ENCODE results near the gene LRRTM2.
A peak's percentile ranks its signal among the peaks of the same experiment; 100 is the strongest.

Gene LRRTM2

GRCh38 chr5:138889994-138890393 is 14.9 kb upstream of the LRRTM2 start:
- TF ChIP-seq YY1 (IDR thresholded peaks at IDR 0.05; ENCODE audit: low read depth) (no peak), EGR1 (IDR thresholded peaks at IDR 0.05) (no peak), USF1 (IDR thresholded peaks at IDR 0.05) (no peak), CREB1 (IDR thresholded peaks at IDR 0.05; ENCODE audit: low read depth) (no peak), TEAD4 (IDR thresholded peaks at IDR 0.05) (no peak), TCF12 (IDR thresholded peaks at IDR 0.05; ENCODE audit: low read depth) (no peak), REST (IDR thresholded peaks at IDR 0.05; ENCODE audit: low read depth) (no peak), EP300 (IDR thresholded peaks at IDR 0.05; ENCODE audit: borderline replicate concordance) (no peak), RAD21 (IDR thresholded peaks at IDR 0.05; ENCODE audit: low read depth) (no peak), TAF1 (IDR thresholded peaks at IDR 0.05; ENCODE audit: low read depth) (no peak), MAX (IDR thresholded peaks at IDR 0.05) (no peak), NFIC (IDR thresholded peaks at IDR 0.05) (no peak), ZBTB7A (IDR thresholded peaks at IDR 0.05; ENCODE audit: low read depth) (no peak), FOXM1 (IDR thresholded peaks at IDR 0.05; ENCODE audit: borderline replicate concordance, low read depth) (no peak), CEBPB (IDR thresholded peaks at IDR 0.05) (no peak)

GRCh38 chr5:138884554-138884953 is 9.4 kb upstream of the LRRTM2 start:
- TF ChIP-seq EGR1 (IDR thresholded peaks at IDR 0.05) (no peak), TEAD4 (IDR thresholded peaks at IDR 0.05) (peak; percentile 34)

GRCh38 chr5:138884094-138884493 is 9.0 kb upstream of the LRRTM2 start:
- TF ChIP-seq MAX (IDR thresholded peaks at IDR 0.05): no peak
- no peak for TF ChIP-seq CREB1 (IDR thresholded peaks at IDR 0.05; ENCODE audit: low read depth)
- TF ChIP-seq CEBPB (IDR thresholded peaks at IDR 0.05): no peak
- no peak for TF ChIP-seq TEAD4 (IDR thresholded peaks at IDR 0.05)
- TF ChIP-seq TCF12 (IDR thresholded peaks at IDR 0.05; ENCODE audit: low read depth): no peak
- no peak for TF ChIP-seq USF1 (IDR thresholded peaks at IDR 0.05)
- TF ChIP-seq YY1 (IDR thresholded peaks at IDR 0.05; ENCODE audit: low read depth): no peak
- TF ChIP-seq ZBTB7A (IDR thresholded peaks at IDR 0.05; ENCODE audit: low read depth): no peak
- TF ChIP-seq NFIC (IDR thresholded peaks at IDR 0.05): no peak

GRCh38 chr5:138883211-138883610 is 8.1 kb upstream of the LRRTM2 start:
- TF ChIP-seq MAX (IDR thresholded peaks at IDR 0.05) (no peak), EGR1 (IDR thresholded peaks at IDR 0.05) (no peak), USF1 (IDR thresholded peaks at IDR 0.05) (no peak), CEBPB (IDR thresholded peaks at IDR 0.05) (no peak), YY1 (IDR thresholded peaks at IDR 0.05; ENCODE audit: low read depth) (no peak), EP300 (IDR thresholded peaks at IDR 0.05; ENCODE audit: borderline replicate concordance) (no peak), FOXM1 (IDR thresholded peaks at IDR 0.05; ENCODE audit: borderline replicate concordance, low read depth) (no peak), CREB1 (IDR thresholded peaks at IDR 0.05; ENCODE audit: low read depth) (no peak), RAD21 (IDR thresholded peaks at IDR 0.05; ENCODE audit: low read depth) (no peak), ZBTB7A (IDR thresholded peaks at IDR 0.05; ENCODE audit: low read depth) (no peak), TCF12 (IDR thresholded peaks at IDR 0.05; ENCODE audit: low read depth) (no peak), TAF1 (IDR thresholded peaks at IDR 0.05; ENCODE audit: low read depth) (no peak), TEAD4 (IDR thresholded peaks at IDR 0.05) (no peak), REST (IDR thresholded peaks at IDR 0.05; ENCODE audit: low read depth) (no peak), NFIC (IDR thresholded peaks at IDR 0.05) (no peak)

- no peak for TF ChIP-seq EGR1 (IDR thresholded peaks at IDR 0.05)
- TF ChIP-seq ZBTB7A (IDR thresholded peaks at IDR 0.05; ENCODE audit: low read depth): no peak
- TF ChIP-seq TEAD4 (IDR thresholded peaks at IDR 0.05): no peak
- no peak for TF ChIP-seq CREB1 (IDR thresholded peaks at IDR 0.05; ENCODE audit: low read depth)
- TF ChIP-seq EP300 (IDR thresholded peaks at IDR 0.05; ENCODE audit: borderline replicate concordance): no peak
- no peak for TF ChIP-seq USF1 (IDR thresholded peaks at IDR 0.05)
- no peak for TF ChIP-seq FOXM1 (IDR thresholded peaks at IDR 0.05; ENCODE audit: borderline replicate concordance, low read depth)
- TF ChIP-seq TAF1 (IDR thresholded peaks at IDR 0.05; ENCODE audit: low read depth): no peak
- TF ChIP-seq NFIC (IDR thresholded peaks at IDR 0.05): no peak
- no peak for TF ChIP-seq CEBPB (IDR thresholded peaks at IDR 0.05)
- no peak for TF ChIP-seq REST (IDR thresholded peaks at IDR 0.05; ENCODE audit: low read depth)
- TF ChIP-seq YY1 (IDR thresholded peaks at IDR 0.05; ENCODE audit: low read depth): no peak
- TF ChIP-seq TCF12 (IDR thresholded peaks at IDR 0.05; ENCODE audit: low read depth): no peak
- TF ChIP-seq MAX (IDR thresholded peaks at IDR 0.05): no peak
- TF ChIP-seq RAD21 (IDR thresholded peaks at IDR 0.05; ENCODE audit: low read depth): no peak
Observed at GRCh38 chr5:138878437-138879235, 3.5 kb upstream of the LRRTM2 start.

Data from Ishikawa (cell line).